Hepatocyte (in vitro differentiated cells): ENCODE results near the gene GBP7. TPM values are rescaled to one million over a fixed set of nuclear protein-coding genes. Genes with fewer than 3 reads are reported as not detected.
A peak's percentile ranks its signal among the peaks of the same experiment; 100 is the strongest.

Experiments
- DNase-seq: peaks from one replicate; pipeline ENCODE4 v3.0.0-alpha.2; 2016; ENCODE audit warnings: low spot score
- H2AFZ ChIP-seq: fragments of 200-600 bp; sonication (generic); 2 replicates; pipeline ENCODE4 v1.6.0; 2016; ENCODE audit warnings: antibody characterized with exemption, mild to moderate bottlenecking
- H3K27ac ChIP-seq: fragments of 200-600 bp; sonication (generic); 2 replicates; pipeline ENCODE4 v1.5.1; 2016; ENCODE audit warnings: mild to moderate bottlenecking
- H3K27me3 ChIP-seq: fragments of 200-600 bp; sonication (generic); 2 replicates; pipeline ENCODE4 v1.6.1; 2016
- H3K36me3 ChIP-seq: fragments of 200-600 bp; sonication (generic); replicated peaks from 2 replicates; pipeline ENCODE4 v1.5.1; 2016; ENCODE audit warnings: low read depth; ENCODE audit not compliant: insufficient read depth
- H3K4me1 ChIP-seq: fragments of 200-600 bp; sonication (generic); 2 replicates; pipeline ENCODE4 v1.5.1; 2016; ENCODE audit warnings: mild to moderate bottlenecking, moderate library complexity; ENCODE audit not compliant: insufficient read depth
- H3K4me2 ChIP-seq: fragments of 200-600 bp; sonication (generic); 2 replicates; pipeline ENCODE4 v1.6.0; 2016
- H3K4me3 ChIP-seq: fragments of 200-600 bp; sonication (generic); 2 replicates; pipeline ENCODE4 v1.5.1; 2016; ENCODE audit warnings: mild to moderate bottlenecking
- H3K79me2 ChIP-seq: fragments of 200-600 bp; sonication (generic); 2 replicates; pipeline ENCODE4 v1.6.0; 2017; ENCODE audit warnings: mild to moderate bottlenecking
- H3K9me2 ChIP-seq: fragments of 200-600 bp; sonication (generic); replicated peaks from 2 replicates; pipeline ENCODE4 v1.6.0; 2017; ENCODE audit warnings: mild to moderate bottlenecking; ENCODE audit not compliant: insufficient read depth
- H3K9me3 ChIP-seq: fragments of 200-600 bp; sonication (generic); 2 replicates; pipeline ENCODE4 v1.5.1; 2016; ENCODE audit warnings: low read depth, mild to moderate bottlenecking
- H4K20me1 ChIP-seq: fragments of 200-600 bp; sonication (generic); 2 replicates; pipeline ENCODE4 v1.6.0; 2016; ENCODE audit warnings: mild to moderate bottlenecking; ENCODE audit not compliant: insufficient read depth, poor library complexity, severe bottlenecking
- CTCF ChIP-seq: fragments of 200-600 bp; sonication (generic); IDR thresholded peaks from 2 replicates; pipeline ENCODE4 v1.5.1; 2016; ENCODE audit warnings: antibody characterized with exemption, mild to moderate bottlenecking; ENCODE audit not compliant: poor library complexity
- EZH2 ChIP-seq: fragments of 200-600 bp; sonication (generic); IDR thresholded peaks from 2 replicates; pipeline ENCODE4 v1.6.1; 2016; ENCODE audit warnings: antibody characterized with exemption, mild to moderate bottlenecking, borderline replicate concordance
- EZH2phosphoT487 ChIP-seq: fragments of 200-600 bp; sonication (generic); IDR thresholded peaks from one replicate; pipeline ENCODE4 v1.6.1; 2018; ENCODE audit warnings: antibody characterized with exemption, mild to moderate bottlenecking, low read depth, moderate library complexity; ENCODE audit not compliant: unreplicated experiment, severe bottlenecking
- WGBS: methylation state at CpG from one replicate; pipeline ENCODE4 v1.1.6; 2016; ENCODE audit warnings: low lambda C conversion rate; ENCODE audit errors: missing lambda C conversion rate; 5-methylcytosine and 5-hydroxymethylcytosine counted together
- polyA plus RNA-seq: library from polyadenylated mRNA; unstranded; fragments of >200 nt; fragmentation: Nextera tagmentation; extraction: Ambion mirVana; gene quantifications from 2 replicates; pipeline ENCODE4 v1.2.1, GENCODE V29; 2016
- total RNA-seq: library from RNA; depleted of rRNA; stranded (reverse); fragments of >200 nt; gene quantifications from 2 replicates; pipeline ENCODE4 v1.2.3, GENCODE V29; 2014

The GBP7 gene
- total and polyA plus RNA-seq, 2 experiments from 2014 or later: 0.27 to 0.63 TPM

GRCh38 chr1:89151047-89151446 lies 24.8 kb downstream of the GBP7 start:
- no peak overlapping the region for H2AFZ ChIP-seq
- no peaks in the 10 kb centered on the region for H3K79me2 ChIP-seq
- no peaks in the 10 kb centered on the region for H3K27me3 ChIP-seq
- no peak overlapping the region for H3K4me2 ChIP-seq
- no peaks in the 10 kb centered on the region for H3K4me1 ChIP-seq
- no peak overlapping the region for H3K27ac ChIP-seq
- no peak for DNase-seq
- no peaks in the 10 kb centered on the region for H3K9me3 ChIP-seq
- no peaks in the 10 kb centered on the region for H4K20me1 ChIP-seq
- no peaks in the 10 kb centered on the region for H3K9me2 ChIP-seq
- TF ChIP-seq CTCF (no peak), EZH2 (no peak), EZH2phosphoT487 (no peak)
- no peaks in the 10 kb centered on the region for H3K36me3 ChIP-seq
- H3K4me3 ChIP-seq: no peak overlapping the region
- WGBS: 77% methylated on average over 1 of the region's 1 CpG

- 51% methylated on average over 3 of the region's 3 CpGs for WGBS
- no peak overlapping the region for H3K27ac ChIP-seq
- H3K4me3 ChIP-seq: no peak overlapping the region
- TF ChIP-seq EZH2phosphoT487 (no peak), CTCF (no peak), EZH2 (no peak)
- no peaks in the 10 kb centered on the region for H3K4me1 ChIP-seq
- no peak overlapping the region for H2AFZ ChIP-seq
- no peaks in the 10 kb centered on the region for H3K79me2 ChIP-seq
- H4K20me1 ChIP-seq: no peaks in the 10 kb centered on the region
- no peaks in the 10 kb centered on the region for H3K36me3 ChIP-seq
- no peaks in the 10 kb centered on the region for H3K27me3 ChIP-seq
- H3K4me2 ChIP-seq: no peak overlapping the region
- H3K9me2 ChIP-seq: no peaks in the 10 kb centered on the region
- no peaks in the 10 kb centered on the region for H3K9me3 ChIP-seq
- no peak for DNase-seq
These were observed 25.8 kb downstream of the GBP7 start for GRCh38 chr1:89149976-89150375.

DNA sequence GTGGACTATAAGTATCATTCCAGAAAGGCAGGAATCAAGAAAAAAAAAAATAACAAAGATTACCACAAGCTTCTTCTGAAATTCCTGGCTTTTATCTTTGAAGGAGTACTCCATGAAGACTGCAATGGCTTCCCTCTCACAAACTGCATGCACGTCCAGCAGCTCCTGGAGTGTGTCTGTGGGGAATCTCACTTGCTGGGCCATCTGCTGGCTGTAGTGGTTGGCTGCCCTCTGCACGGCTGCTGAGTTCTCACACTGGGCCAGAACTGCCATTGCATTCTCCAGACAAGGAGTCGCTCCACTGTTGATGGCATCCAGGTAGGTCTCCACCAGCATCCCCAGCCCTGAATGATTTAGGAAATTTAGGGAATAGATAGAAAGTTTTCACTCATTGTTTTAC lies 26.6 kb downstream of the GBP7 start:
- no peaks in the 10 kb centered on the region for H3K4me1 ChIP-seq
- no peaks in the 10 kb centered on the region for H4K20me1 ChIP-seq
- 41% methylated on average over 3 of the region's 3 CpGs for WGBS
- H2AFZ ChIP-seq: no peak overlapping the region
- peak; percentile 58 for DNase-seq
- no peak overlapping the region for H3K4me3 ChIP-seq
- peak; percentile 34 for TF ChIP-seq CTCF
- no peak for TF ChIP-seq EZH2phosphoT487
- H3K36me3 ChIP-seq: no peaks in the 10 kb centered on the region
- H3K9me3 ChIP-seq: no peaks in the 10 kb centered on the region
- no peak overlapping the region for H3K4me2 ChIP-seq
- H3K79me2 ChIP-seq: no peaks in the 10 kb centered on the region
- no peaks in the 10 kb centered on the region for H3K27me3 ChIP-seq
- H3K27ac ChIP-seq: no peak overlapping the region
- no peaks in the 10 kb centered on the region for H3K9me2 ChIP-seq
